Left ventricle myocardium inferior (tissue), 1 donor: ENCODE data around the gene MAGI2. TPM values are rescaled to one million over a fixed set of nuclear protein-coding genes. Genes with fewer than 3 reads are reported as not detected.

Source experiments
- DNase-seq: peaks from one replicate; pipeline ENCODE4 v3.0.0-alpha.2; 2020
- H3K27ac ChIP-seq: fragments of 200-600 bp; replicated peaks from 2 replicates; pipeline ENCODE4 v1.8.0; 2021
- H3K27me3 ChIP-seq: fragments of 200-600 bp; 2 replicates; pipeline ENCODE4 v1.8.0; 2021; ENCODE audit warnings: low read depth
- H3K36me3 ChIP-seq: fragments of 200-600 bp; 2 replicates; pipeline ENCODE4 v1.8.0; 2021
- H3K4me1 ChIP-seq: fragments of 200-600 bp; 2 replicates; pipeline ENCODE4 v1.8.0; 2021
- H3K4me3 ChIP-seq: fragments of 200-600 bp; 2 replicates; pipeline ENCODE4 v1.8.0; 2021; ENCODE audit warnings: mild to moderate bottlenecking, moderate library complexity
- H3K9me3 ChIP-seq: fragments of 200-600 bp; replicated peaks from 2 replicates; pipeline ENCODE4 v1.8.0; 2021
- intact Hi-C: fragments of 100-400 bp; cut with micrococcal nuclease; formaldehyde crosslinking; loops from one replicate; pipeline ENCODE4 v1.11.0; 2022
- total RNA-seq: library from RNA; stranded (reverse); fragmentation: NEBNext Ultra II Directional; extraction: Animal tissue kit (Norgen Biotek cat#: 25700); gene quantifications from one replicate; pipeline ENCODE4 v1.2.1, GENCODE V29; 2021
- TF ChIP-seq, protein P1 (sequence below): fragments of 200-600 bp; IDR thresholded peaks from 2 replicates; pipeline ENCODE4 v1.8.0; 2021; ENCODE audit warnings: antibody characterized with exemption, mild to moderate bottlenecking, borderline replicate concordance
- donor health status: DM: no; HTN: yes; CAD: no; lungs with severe emphysema.

The MAGI2 gene
- total RNA-seq, 1 donor from 2014 or later: 4.5 TPM

DNA sequence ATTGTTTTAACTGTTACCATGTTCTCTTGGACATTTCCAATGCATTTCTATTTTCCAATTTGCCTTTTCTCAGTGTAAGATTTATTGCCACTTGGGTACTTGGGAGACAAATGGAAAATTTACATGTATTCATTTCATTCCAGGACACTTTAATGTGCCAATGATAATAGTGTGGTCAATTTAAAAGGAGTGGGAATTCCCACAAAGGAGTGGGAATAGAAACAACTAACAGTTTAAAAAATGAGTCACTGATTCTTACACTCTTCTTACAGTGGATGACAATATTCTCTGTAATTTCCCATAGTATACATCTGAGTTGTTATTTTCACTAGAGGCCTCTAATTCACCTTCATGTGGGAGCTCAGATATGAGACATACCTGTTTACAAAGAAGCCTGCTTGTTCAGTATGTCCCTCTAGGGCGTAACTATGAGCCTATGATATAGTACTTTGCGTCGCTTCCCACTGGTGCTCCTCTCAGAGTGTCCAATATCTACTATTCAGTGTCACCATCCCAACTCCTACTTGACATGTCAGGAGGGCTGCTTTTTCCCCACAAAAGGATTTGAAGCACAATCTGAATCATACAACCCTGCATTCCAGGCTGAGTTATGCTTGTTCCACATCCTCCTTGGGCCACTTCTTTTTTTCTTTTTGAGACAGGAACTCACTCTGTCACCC, 1353.6 kb downstream of the MAGI2 start:
- Histone ChIP-seq H3K4me3 (no peak overlapping the region), H3K27ac (no peak overlapping the region), H3K4me1 (no peaks in the 10 kb centered on the region), H3K36me3 (no peaks in the 10 kb centered on the region), H3K27me3 (no peaks in the 10 kb centered on the region), H3K9me3 (peaks cover 5% of the 10 kb centered on the region)
- TF ChIP-seq, protein P1, sequence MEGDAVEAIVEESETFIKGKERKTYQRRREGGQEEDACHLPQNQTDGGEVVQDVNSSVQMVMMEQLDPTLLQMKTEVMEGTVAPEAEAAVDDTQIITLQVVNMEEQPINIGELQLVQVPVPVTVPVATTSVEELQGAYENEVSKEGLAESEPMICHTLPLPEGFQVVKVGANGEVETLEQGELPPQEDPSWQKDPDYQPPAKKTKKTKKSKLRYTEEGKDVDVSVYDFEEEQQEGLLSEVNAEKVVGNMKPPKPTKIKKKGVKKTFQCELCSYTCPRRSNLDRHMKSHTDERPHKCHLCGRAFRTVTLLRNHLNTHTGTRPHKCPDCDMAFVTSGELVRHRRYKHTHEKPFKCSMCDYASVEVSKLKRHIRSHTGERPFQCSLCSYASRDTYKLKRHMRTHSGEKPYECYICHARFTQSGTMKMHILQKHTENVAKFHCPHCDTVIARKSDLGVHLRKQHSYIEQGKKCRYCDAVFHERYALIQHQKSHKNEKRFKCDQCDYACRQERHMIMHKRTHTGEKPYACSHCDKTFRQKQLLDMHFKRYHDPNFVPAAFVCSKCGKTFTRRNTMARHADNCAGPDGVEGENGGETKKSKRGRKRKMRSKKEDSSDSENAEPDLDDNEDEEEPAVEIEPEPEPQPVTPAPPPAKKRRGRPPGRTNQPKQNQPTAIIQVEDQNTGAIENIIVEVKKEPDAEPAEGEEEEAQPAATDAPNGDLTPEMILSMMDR: no peak
- intact Hi-C loops: no loop called here
- no peak for DNase-seq

DNA sequence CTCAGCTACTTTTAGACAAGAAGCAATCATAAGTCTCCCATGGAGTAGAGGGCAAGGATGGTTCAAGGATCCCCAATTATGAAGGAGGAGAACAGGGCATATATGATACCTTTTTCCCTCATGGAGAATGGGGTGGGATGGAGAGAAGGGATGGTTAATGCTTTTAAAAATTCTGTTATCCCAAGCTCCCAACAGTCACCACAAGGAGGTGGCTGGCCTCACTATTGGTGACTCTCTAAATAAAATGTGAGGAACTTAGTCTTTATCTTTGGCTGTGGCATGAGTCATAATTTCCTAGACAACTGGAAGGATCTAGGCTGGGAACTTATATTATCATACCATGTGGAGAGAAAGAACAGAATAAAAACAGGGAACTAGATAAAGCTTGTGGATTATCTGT, 1357.9 kb downstream of the MAGI2 start:
- Histone ChIP-seq H3K36me3 (no peaks in the 10 kb centered on the region), H3K27ac (no peak overlapping the region), H3K4me3 (no peak overlapping the region), H3K4me1 (no peaks in the 10 kb centered on the region), H3K27me3 (no peaks in the 10 kb centered on the region), H3K9me3 (peaks cover 5% of the 10 kb centered on the region)
- TF ChIP-seq, protein P1: no peak
- intact Hi-C loops: no loop called here
- DNase-seq: no peak

DNA sequence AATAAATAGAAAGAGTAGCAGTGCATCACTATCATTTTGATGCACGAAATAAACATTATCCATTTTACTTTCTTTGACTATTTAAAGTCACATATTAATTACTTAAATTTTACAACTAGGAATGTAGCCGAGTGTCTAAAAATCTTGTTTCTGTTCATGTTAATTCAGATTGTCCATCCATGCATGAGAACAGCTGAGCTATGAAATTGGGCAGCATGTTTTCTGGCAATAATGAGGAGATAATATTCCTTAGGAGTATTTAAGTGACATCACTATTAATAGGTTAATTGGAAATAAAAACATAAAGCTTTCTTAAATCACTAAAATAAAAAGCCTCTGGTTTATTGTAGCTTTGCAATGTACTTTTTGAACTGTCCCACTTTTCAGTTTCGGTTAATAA, 1361.1 kb downstream of the MAGI2 start:
- intact Hi-C loops: no loop called here
- no peak overlapping the region for H3K4me3 ChIP-seq
- no peaks in the 10 kb centered on the region for H3K27me3 ChIP-seq
- H3K27ac ChIP-seq: no peak overlapping the region
- TF ChIP-seq, protein P1: no peak
- H3K36me3 ChIP-seq: no peaks in the 10 kb centered on the region
- H3K9me3 ChIP-seq: peaks cover 4% of the 10 kb centered on the region
- DNase-seq: no peak
- H3K4me1 ChIP-seq: no peaks in the 10 kb centered on the region

DNA sequence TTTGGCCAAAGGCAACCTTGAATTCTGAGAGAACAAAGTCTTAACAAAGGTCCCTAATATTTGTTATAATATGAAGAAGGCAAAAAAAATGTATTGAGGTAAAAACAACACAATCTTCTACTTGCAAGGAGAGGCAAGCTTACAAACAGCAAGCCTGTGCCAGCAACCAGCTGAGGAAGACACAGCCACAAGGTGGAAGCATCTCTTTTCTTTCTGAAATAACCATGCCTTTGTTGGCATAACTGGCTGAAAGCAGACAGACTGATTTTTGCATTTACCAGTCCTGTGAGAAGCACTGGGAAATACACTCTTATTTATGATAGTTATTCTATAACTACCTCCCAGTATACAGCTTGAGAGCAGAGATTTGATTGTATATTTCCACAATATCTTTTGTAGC, 1362.9 kb downstream of the MAGI2 start:
- H3K27me3 ChIP-seq: no peaks in the 10 kb centered on the region
- no peak overlapping the region for H3K4me3 ChIP-seq
- no peaks in the 10 kb centered on the region for H3K9me3 ChIP-seq
- intact Hi-C loops: no loop called here
- no peaks in the 10 kb centered on the region for H3K36me3 ChIP-seq
- H3K4me1 ChIP-seq: no peaks in the 10 kb centered on the region
- no peak overlapping the region for H3K27ac ChIP-seq
- DNase-seq: no peak
- TF ChIP-seq, protein P1: no peak

DNA sequence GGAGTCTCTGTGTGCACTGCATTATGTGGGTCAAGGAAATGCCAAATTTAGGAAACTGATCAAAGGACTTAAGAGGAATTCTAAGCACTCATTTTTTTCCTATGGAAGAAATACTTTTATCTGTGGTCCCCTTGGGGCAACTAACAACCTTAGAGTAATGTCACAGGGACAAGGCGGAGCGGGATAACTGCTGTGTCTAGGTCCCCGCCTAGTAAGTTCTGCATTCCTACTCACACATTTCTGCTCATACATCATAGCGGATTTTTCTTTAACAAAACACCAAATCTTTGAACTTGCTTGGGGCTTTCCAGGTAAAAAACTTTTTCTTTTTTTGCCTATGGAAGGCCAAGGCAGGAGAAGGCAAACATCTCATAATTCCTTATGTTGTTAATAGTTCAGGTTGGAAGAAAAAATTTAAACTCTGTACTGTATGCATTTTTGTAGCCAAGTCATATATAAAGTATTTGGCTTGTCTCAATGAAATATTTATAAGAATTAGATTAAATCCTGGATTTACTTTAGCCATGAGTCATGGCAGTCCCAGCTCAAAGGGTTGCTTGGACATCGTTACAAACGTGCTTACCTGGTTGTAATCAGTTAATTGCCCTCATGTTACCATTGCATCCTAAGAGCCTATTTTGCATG, 1369.9 kb downstream of the MAGI2 start:
- no peak overlapping the region for H3K4me3 ChIP-seq
- no peaks in the 10 kb centered on the region for H3K27me3 ChIP-seq
- H3K27ac ChIP-seq: no peak overlapping the region
- no peak for DNase-seq
- no peaks in the 10 kb centered on the region for H3K9me3 ChIP-seq
- H3K4me1 ChIP-seq: no peaks in the 10 kb centered on the region
- TF ChIP-seq, protein P1: no peak
- intact Hi-C loops: no loop called here
- H3K36me3 ChIP-seq: no peaks in the 10 kb centered on the region
